ENCODE measurements around the gene IL1RAP. TPM values are rescaled to one million over a fixed set of nuclear protein-coding genes. Genes with fewer than 3 reads are reported as not detected.

Gene IL1RAP
- total RNA-seq, 1 donor from 2014 or later: 4.4 TPM

DNA sequence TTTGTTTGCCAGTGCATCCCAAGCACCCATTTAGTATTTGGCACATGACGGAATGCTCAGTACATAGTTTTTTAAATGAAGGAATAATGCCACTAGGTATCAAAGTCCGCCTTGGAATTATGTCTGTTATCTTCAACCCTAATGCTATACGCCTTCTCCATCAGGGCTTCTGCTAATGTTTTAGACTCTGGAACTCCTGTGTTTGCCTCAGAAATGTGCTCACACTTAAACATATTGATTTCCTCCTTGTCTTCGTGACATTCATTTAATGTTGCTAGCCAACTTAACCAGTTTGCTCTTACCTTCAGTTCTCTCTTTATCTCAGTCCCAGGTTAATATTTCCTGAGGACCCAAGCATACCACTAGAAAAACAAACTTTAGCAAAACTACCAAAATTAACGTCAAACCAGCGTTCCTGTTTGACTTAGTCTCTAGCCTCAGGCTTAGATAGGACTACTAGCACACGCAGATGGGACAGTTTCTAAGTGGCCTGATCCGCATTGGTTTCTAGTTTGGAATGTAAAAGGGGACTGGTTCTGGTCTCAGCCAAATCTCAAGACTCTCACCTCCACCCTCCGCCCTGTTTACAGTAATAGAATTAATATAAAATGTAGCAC lies 81.4 kb downstream of the IL1RAP start:
- Mint-ChIP-seq H3K9me3 (peaks cover 5% of the 10 kb centered on the region), H3K27me3 (ENCODE audit: low read depth) (no peaks in the 10 kb centered on the region), H3K4me3 (no peak overlapping the region), H3K36me3 (ENCODE audit: low read depth) (no peaks in the 10 kb centered on the region), H3K4me1 (peaks cover 3% of the 10 kb centered on the region), H3K27ac (ENCODE audit: unreplicated experiment) (no peak overlapping the region)
- TF ChIP-seq, protein P1, sequence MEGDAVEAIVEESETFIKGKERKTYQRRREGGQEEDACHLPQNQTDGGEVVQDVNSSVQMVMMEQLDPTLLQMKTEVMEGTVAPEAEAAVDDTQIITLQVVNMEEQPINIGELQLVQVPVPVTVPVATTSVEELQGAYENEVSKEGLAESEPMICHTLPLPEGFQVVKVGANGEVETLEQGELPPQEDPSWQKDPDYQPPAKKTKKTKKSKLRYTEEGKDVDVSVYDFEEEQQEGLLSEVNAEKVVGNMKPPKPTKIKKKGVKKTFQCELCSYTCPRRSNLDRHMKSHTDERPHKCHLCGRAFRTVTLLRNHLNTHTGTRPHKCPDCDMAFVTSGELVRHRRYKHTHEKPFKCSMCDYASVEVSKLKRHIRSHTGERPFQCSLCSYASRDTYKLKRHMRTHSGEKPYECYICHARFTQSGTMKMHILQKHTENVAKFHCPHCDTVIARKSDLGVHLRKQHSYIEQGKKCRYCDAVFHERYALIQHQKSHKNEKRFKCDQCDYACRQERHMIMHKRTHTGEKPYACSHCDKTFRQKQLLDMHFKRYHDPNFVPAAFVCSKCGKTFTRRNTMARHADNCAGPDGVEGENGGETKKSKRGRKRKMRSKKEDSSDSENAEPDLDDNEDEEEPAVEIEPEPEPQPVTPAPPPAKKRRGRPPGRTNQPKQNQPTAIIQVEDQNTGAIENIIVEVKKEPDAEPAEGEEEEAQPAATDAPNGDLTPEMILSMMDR (conservative IDR thresholded peaks at IDR 0.05): no peak
- DNase-seq (ENCODE audit: low read depth, low spot score): no peak

DNA sequence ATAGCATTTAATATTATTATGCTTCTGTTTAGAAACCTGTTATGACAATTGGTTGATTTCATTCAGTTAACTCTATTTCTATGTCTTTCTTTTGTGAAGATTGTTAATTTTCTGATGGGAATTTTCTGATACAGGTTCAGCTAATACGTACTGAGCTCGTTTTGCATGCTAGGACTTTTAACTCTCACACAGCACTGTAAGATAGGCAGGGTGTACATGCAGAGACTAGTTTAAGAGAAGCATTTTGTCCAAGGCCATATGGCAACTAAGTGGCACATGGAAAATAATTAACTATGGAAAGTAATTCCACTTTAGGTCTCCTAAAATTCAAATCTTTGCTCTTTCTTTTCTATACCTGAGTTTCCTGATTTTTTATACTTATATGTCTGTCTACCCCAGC lies 81.9 kb downstream of the IL1RAP start:
- no peak for DNase-seq (ENCODE audit: low read depth, low spot score)
- Mint-ChIP-seq H3K27ac (ENCODE audit: unreplicated experiment) (no peak overlapping the region), H3K4me1 (peaks cover 3% of the 10 kb centered on the region), H3K36me3 (ENCODE audit: low read depth) (no peaks in the 10 kb centered on the region), H3K9me3 (peaks cover 5% of the 10 kb centered on the region), H3K27me3 (ENCODE audit: low read depth) (no peaks in the 10 kb centered on the region), H3K4me3 (no peak overlapping the region)
- TF ChIP-seq, protein P1 (conservative IDR thresholded peaks at IDR 0.05): no peak

DNA sequence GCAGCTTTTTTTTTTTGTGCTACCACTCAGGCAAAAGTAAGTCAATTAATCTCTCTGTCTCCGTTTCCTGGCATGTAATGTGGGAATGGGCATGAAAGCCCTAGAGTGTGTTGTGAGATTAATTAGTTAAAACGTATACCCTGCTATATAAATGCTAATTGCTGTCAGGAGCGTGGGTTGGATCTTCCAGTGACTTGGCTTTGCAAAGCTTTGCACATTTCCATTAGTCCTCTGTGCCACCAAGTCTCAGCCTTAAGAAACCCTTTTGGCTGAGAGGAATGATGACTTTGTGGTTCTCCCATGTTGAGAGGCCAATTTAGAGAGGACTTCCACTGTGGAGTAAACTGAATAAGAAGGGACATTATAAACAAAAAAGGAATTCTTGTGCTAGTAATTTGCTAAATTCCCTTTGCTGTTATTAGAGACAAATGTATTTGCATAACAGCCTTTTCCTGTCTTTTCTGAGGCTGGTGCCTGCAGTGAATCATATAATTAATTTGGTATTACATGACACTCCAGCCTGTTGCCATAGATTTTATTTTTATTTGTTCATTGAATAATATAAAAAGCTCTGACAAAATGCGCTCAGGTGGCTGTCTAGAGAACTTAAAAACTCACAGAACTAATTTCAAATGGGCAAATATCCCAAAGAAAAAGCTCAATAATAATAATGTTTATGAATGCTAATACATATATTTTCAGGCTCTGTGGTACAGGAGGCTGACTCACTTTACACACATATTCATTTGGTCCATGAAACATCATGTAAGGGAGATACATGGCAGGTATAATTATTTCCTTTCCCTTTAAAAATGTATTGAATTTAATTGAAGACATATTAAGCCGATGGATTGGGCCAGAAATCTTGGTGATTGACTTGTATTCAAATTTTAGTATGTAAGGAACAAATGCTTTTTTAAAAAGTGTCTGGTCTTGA lies 82.7 kb downstream of the IL1RAP start:
- no peak overlapping the region for H3K27ac Mint-ChIP-seq (ENCODE audit: unreplicated experiment)
- H3K9me3 Mint-ChIP-seq: peaks cover 5% of the 10 kb centered on the region
- TF ChIP-seq, protein P1 (conservative IDR thresholded peaks at IDR 0.05): no peak
- peaks cover 3% of the 10 kb centered on the region for H3K4me1 Mint-ChIP-seq
- H3K4me3 Mint-ChIP-seq: no peak overlapping the region
- no peaks in the 10 kb centered on the region for H3K36me3 Mint-ChIP-seq (ENCODE audit: low read depth)
- H3K27me3 Mint-ChIP-seq (ENCODE audit: low read depth): no peaks in the 10 kb centered on the region
- no peak for DNase-seq (ENCODE audit: low read depth, low spot score)

DNA sequence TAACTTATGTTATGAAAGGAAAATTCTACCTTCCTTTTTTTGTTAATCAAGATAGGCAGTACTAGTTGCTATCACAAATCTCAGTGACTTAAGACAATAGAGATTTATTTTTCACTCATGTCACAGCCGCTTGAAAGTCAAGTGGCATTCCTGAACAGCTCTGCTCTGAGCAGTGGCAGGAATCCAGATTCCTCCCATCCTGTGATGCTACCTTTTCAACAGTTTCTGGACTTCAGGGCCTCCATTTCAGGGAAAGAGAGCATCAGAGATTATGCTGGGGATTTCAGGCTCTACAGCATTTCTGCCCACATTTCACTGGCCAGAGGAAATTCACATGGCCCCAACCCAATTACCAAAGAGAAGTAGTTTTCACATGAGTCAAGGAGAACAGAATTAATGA lies 83.4 kb downstream of the IL1RAP start:
- Mint-ChIP-seq H3K27me3 (ENCODE audit: low read depth) (no peaks in the 10 kb centered on the region), H3K27ac (ENCODE audit: unreplicated experiment) (no peak overlapping the region), H3K36me3 (ENCODE audit: low read depth) (no peaks in the 10 kb centered on the region), H3K9me3 (peaks cover 5% of the 10 kb centered on the region), H3K4me3 (no peak overlapping the region), H3K4me1 (peaks cover 3% of the 10 kb centered on the region)
- TF ChIP-seq, protein P1 (conservative IDR thresholded peaks at IDR 0.05): no peak
- DNase-seq (ENCODE audit: low read depth, low spot score): no peak

DNA sequence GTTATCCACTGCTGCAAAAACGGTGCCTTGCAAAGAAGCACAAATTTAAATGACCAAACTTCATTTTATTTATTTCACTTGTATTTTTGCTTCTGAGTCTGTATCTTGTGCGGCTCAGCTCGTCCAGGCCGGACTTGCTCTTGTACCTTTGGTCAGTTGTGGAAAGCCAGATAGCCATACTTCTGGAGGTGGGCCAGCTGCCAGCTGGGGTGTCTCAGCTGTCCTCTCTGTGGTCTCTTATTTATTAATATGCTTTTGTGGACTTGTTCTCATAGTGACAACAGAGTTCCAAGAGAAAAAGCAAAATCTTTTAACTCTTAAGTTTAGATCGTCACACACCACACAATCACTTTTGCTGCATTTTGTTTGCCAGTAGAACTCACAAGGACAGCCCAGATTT lies 87.7 kb downstream of the IL1RAP start:
- peaks cover 10% of the 10 kb centered on the region for H3K9me3 Mint-ChIP-seq
- TF ChIP-seq, protein P1 (conservative IDR thresholded peaks at IDR 0.05): no peak
- H3K27me3 Mint-ChIP-seq (ENCODE audit: low read depth): no peaks in the 10 kb centered on the region
- H3K4me1 Mint-ChIP-seq: peaks cover 5% of the 10 kb centered on the region
- H3K27ac Mint-ChIP-seq (ENCODE audit: unreplicated experiment): no peak overlapping the region
- H3K4me3 Mint-ChIP-seq: no peak overlapping the region
- peaks cover 5% of the 10 kb centered on the region for H3K36me3 Mint-ChIP-seq (ENCODE audit: low read depth)
- no peak for DNase-seq (ENCODE audit: low read depth, low spot score)
